Heart right ventricle (tissue), 16 donors: Measurements from ENCODE around the gene CEACAM19. TPM values are rescaled to one million over a fixed set of nuclear protein-coding genes. Genes with fewer than 3 reads are reported as not detected.

Experiments
- ATAC-seq, 8 donors: fragments of 200-7000 bp; cut with Tn5 transposase; one replicate each; pipeline ENCODE4 v1.9.1; 2020; ENCODE audit warnings: mild to moderate bottlenecking in 8 of 8, moderate library complexity in 8 of 8, moderate number of reproducible peaks in 1 of 8
- DNase-seq, 2 donors: peaks; one replicate each; pipeline ENCODE4 v3.0.0-alpha.2; 2020
- H3K27ac ChIP-seq, 10 donors: fragments of 200-600 bp; sonication (generic) in 2 of 10; one replicate each; pipeline versions ENCODE4 v1.5.0 to v1.8.0; 2020 to 2022; ENCODE audit warnings: mild to moderate bottlenecking in 3 of 10
- H3K27me3 ChIP-seq, 7 donors: fragments of 200-600 bp; one replicate each; pipeline ENCODE4 v1.8.0; 2021 to 2022; ENCODE audit warnings: mild to moderate bottlenecking in 2 of 7
- H3K36me3 ChIP-seq, 9 donors: fragments of 200-600 bp; sonication (generic) in 1 of 9; one replicate each; pipeline versions ENCODE4 v1.5.0 to v1.8.0; 2020 to 2022; ENCODE audit warnings: mild to moderate bottlenecking in 2 of 9
- H3K4me1 ChIP-seq, 9 donors: fragments of 200-600 bp; sonication (generic) in 1 of 9; one replicate each; pipeline versions ENCODE4 v1.5.0 to v1.8.0; 2020 to 2022; ENCODE audit warnings: mild to moderate bottlenecking in 4 of 9
- H3K4me3 ChIP-seq, 10 donors: fragments of 200-600 bp; sonication (generic) in 2 of 10; one replicate each; pipeline versions ENCODE4 v1.5.0 to v1.8.0; 2020 to 2022; ENCODE audit warnings: mild to moderate bottlenecking in 7 of 10, moderate library complexity in 2 of 10
- H3K9me3 ChIP-seq, 11 donors: fragments of 200-600 bp in 10 of 11; sonication (generic) in 2 of 11; one replicate each; pipeline versions ENCODE4 v1.5.0 to v1.8.0; 2013 to 2022; ENCODE audit warnings: mild to moderate bottlenecking in 2 of 11, control low read depth in 1 of 11, moderate library complexity in 1 of 11
- CTCF ChIP-seq, 9 donors: fragments of 200-600 bp; sonication (generic) in 2 of 9; IDR thresholded peaks; one replicate each; pipeline versions ENCODE4 v1.5.0 to v1.8.0; 2021 to 2022; ENCODE audit warnings: antibody characterized with exemption in 9 of 9, mild to moderate bottlenecking in 5 of 9, moderate library complexity in 1 of 9
- WGBS, 2 donors: extraction: QIAGEN DNeasy Blood & Tissue Kit; methylation state at CpG; one replicate each; pipeline ENCODE4 v1.1.7; 2013; ENCODE audit warnings: inconsistent platforms in 1 of 2; 5-methylcytosine and 5-hydroxymethylcytosine counted together
- intact Hi-C, 10 donors: fragments of 100-400 bp; cut with DNase I; formaldehyde crosslinking; loops; one replicate each; pipeline versions ENCODE4 v1.11.1 to v1.14.2; 2022
- polyA plus RNA-seq, 2 donors: library from polyadenylated mRNA; stranded (reverse); fragments of 200-250 nt; gene quantifications; one replicate each; pipeline ENCODE4 v1.2.3, GENCODE V29; 2013
- total RNA-seq, 10 donors: library from RNA; stranded (reverse); fragmentation: NEBNext Ultra II Directional in 3 of 10; extraction: Animal tissue kit (Norgen Biotek cat#: 25700) in 3 of 10; gene quantifications; one replicate each; pipeline versions ENCODE4 v1.2.1 to v1.2.4, GENCODE V29; 2021 to 2023
- donor health status: Arrhythmogenic right ventricular cardiomyopathy.
- donor health status: ischemic (EF 13 %, LVEDD 7.1; RV severe dilation, severe dysfunction).
- donor health status: healthy with polysubstance abuse.
- donor health status: DM: no; HTN: yes; CAD: no.
- donor health status: DM: no; HTN: no; CAD: no.
- donor health status: ischemic (EF 25% LVEDD 6.9; RV normal size, moderate dysfunction).
- donor health status: ischemic (EF 25% LVEDD 5.7; RV mildly dilated, moderate dysfunction).
- donor health status: healthy.
- donor health status: DM: yes; HTN: yes; CAD: no.
- donor health status: Ischemic cardiomyopathy.
- donor health status: ischemic (EF 35%, LVEDD 5.7; RV mildly dilated, moderate dysfunction).
- donor health status: nonischemic (EF 11% LVEDD 7.7; RV severe dilation, severe dysfunction).
- donor health status: DM: yes; HTN: yes; CAD: no.
- donor health status: PGD.
- donor health status: ischemic (EF 29% LVEDD 5.4; RV normal size, mild dysfunction).
- donor health status: nonischemic (EF 23%, LVEDD 6.1; RV moderate dilation, normal function).

The CEACAM19 gene
- total and polyA plus RNA-seq, 12 donors, result 3.3 to 36.8 (median 5.5) TPM

DNA sequence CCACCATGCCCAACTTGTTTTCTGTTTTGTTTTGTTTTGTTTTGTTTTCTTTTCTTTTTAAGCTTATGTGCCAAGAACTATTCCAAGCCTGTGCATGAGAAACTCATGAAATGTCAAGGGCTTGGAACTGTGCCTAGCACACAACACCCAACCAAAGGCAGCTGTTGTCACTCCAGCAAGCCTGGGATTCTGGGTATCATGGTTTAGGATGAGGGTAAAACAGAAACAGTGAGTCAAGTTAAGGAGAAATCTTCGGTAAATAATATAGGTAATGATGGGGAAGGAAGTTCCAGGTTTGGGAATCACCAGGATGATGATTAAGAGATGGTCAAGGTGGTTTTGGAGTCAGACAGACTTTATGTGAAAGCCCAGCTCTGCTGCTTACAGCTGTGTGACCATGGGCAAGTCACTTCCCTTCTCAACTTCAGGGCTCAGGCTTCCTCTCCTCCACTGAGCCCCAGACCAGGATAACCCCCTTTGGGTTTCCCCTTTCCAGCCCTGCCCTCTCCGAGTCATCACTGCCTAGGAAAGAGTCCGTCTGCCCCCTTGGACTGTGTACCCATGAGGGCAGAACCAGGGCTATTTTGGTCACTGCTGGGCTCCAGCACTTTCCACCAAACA lies 22.5 kb upstream of the CEACAM19 start:
- Histone ChIP-seq H3K36me3 (peaks cover 0 to 59% (median 19%) of the 10 kb centered on the region in 9 donors), H3K27ac (peak overlapping the region; percentile 47 to 83 (median 72)), H3K9me3 (no peaks in the 10 kb centered on the region), H3K27me3 (no peaks in the 10 kb centered on the region), H3K4me1 (peaks cover 8 to 53% (median 41%) of the 10 kb centered on the region in 9 donors), H3K4me3 (no peak overlapping the region)
- no peak for TF ChIP-seq CTCF (IDR thresholded peaks at IDR 0.05)
- 50 to 53% methylated on average over 3 of the region's 3 CpGs for WGBS, 2 donors
- intact Hi-C loops, result loop anchor here in 1 of 10 donors (5.0 kb wide), 1 partner anchor 56 kb away; no protein-coding TSS in a partner anchor
- peak; percentile 13 to 84 (median 55) for ATAC-seq
- peak in 1 of 2 donors; percentile 74 for DNase-seq

DNA sequence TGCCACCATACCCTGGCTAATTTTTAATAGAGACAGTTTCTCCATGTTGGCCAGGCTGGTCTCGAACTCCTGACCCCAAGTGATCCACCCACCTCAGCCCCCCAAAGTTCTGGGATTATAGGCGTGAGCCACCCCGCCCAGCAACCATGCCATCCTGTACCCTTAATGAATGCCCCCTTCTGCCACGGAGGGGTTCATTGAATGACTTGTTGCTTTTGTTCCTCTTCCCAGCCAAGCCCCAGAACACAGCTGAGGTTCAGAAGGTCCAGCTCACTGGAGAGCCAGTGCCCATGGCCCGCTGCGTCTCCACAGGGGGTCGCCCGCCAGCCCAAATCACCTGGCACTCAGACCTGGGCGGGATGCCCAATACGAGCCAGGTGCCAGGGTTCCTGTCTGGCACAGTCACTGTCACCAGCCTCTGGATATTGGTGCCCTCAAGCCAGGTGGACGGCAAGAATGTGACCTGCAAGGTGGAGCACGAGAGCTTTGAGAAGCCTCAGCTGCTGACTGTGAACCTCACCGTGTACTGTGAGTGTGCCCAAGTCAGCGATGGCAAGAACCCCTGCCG lies 21.6 kb upstream of the CEACAM19 start:
- no peaks in the 10 kb centered on the region for H3K9me3 ChIP-seq
- peak overlapping the region in 8 of 10 donors; percentile 47 to 83 (median 74) for H3K27ac ChIP-seq
- WGBS, 2 donors, result 81 to 85% methylated on average over 15 of the region's 15 CpGs
- no peak for ATAC-seq
- peaks cover 8 to 58% (median 41%) of the 10 kb centered on the region in 9 donors for H3K4me1 ChIP-seq
- peak in 1 of 2 donors; percentile 28 for DNase-seq
- intact Hi-C loops, result loop anchor here in 4 of 10 donors (5.0 kb wide), 4 partner anchors 37 to 77 kb away; partner anchors contain the start of gene IGSF23 (in 1 of the 4)
- H3K27me3 ChIP-seq, result no peaks in the 10 kb centered on the region
- TF ChIP-seq CTCF (IDR thresholded peaks at IDR 0.05), result no peak
- H3K36me3 ChIP-seq, result peaks cover 0 to 67% (median 20%) of the 10 kb centered on the region in 9 donors
- H3K4me3 ChIP-seq, result no peak overlapping the region

GRCh38 chr19:44653343-44653742 lies 17.9 kb upstream of the CEACAM19 start:
- H3K36me3 ChIP-seq, result peaks cover 0 to 86% (median 41%) of the 10 kb centered on the region in 9 donors
- H3K27me3 ChIP-seq, result no peaks in the 10 kb centered on the region
- ATAC-seq (no peak), DNase-seq (no peak)
- no peak overlapping the region for H3K27ac ChIP-seq
- no peak for TF ChIP-seq CTCF (IDR thresholded peaks at IDR 0.05)
- intact Hi-C loops, result loop anchor here in 3 of 10 donors (5.0 kb wide), 3 partner anchors 41 to 81 kb away; partner anchors contain the start of gene IGSF23 (in 1 of the 3)
- no peak overlapping the region for H3K4me3 ChIP-seq
- 85 to 92% methylated on average over 5 of the region's 5 CpGs for WGBS, 2 donors
- H3K9me3 ChIP-seq, result no peaks in the 10 kb centered on the region
- H3K4me1 ChIP-seq, result peaks cover 4 to 36% (median 16%) of the 10 kb centered on the region in 9 donors

- WGBS, 2 donors, result 56 to 58% methylated on average over 16 of the region's 16 CpGs
Measured at GRCh38 chr19:44653977-44654774, 17.1 kb upstream of the CEACAM19 start.

More at GRCh38 chr19:44653977-44654774, 17.1 kb upstream of the CEACAM19 start:
- DNase-seq (peak; percentile 71 to 72), ATAC-seq (peak; percentile 59 to 84 (median 74))
- TF ChIP-seq CTCF (IDR thresholded peaks at IDR 0.05), result peak; percentile 39 to 77 (median 68)
- no peaks in the 10 kb centered on the region for H3K9me3 ChIP-seq
- H3K36me3 ChIP-seq, result peaks cover 0 to 93% (median 49%) of the 10 kb centered on the region in 9 donors
- H3K27ac ChIP-seq, result no peak overlapping the region
- peaks cover 0 to 27% (median 8%) of the 10 kb centered on the region in 9 donors for H3K4me1 ChIP-seq
- H3K27me3 ChIP-seq, result no peaks in the 10 kb centered on the region
- intact Hi-C loops, result loop anchor here in 3 of 10 donors (5.0 kb wide), 3 partner anchors 42 to 82 kb away; partner anchors contain the start of gene IGSF23 (in 1 of the 3)
- no peak overlapping the region for H3K4me3 ChIP-seq
